Body of pancreas (tissue), 4 donors: Measurements from ENCODE around the gene HSD3B7.
A peak's percentile ranks its signal among the peaks of the same experiment; 100 is the strongest.

Source experiments
- CTCF ChIP-seq, 7 experiments: fragments of 450-650 bp in 4 of 7; fragments of 200-600 bp in 3 of 7; sonication (generic) in 3 of 7; IDR thresholded peaks; one replicate each; pipeline ENCODE4 v1.5.1; 2016 to 2019; ENCODE audit warnings: antibody characterized with exemption in 7 of 7
- POLR2A ChIP-seq, 3 donors: fragments of 450-650 bp; IDR thresholded peaks; one replicate each; pipeline ENCODE4 v1.6.1; 2016; ENCODE audit warnings: antibody characterized with exemption in 3 of 3, mild to moderate bottlenecking in 2 of 3

GRCh38 chr16:30985401-30986128, 558 bp downstream of the HSD3B7 start:
- TF ChIP-seq POLR2A (IDR thresholded peaks at IDR 0.05) (peak in 2 of 3 donors; percentile 40 to 47), CTCF (IDR thresholded peaks at IDR 0.05) (peak in 4 of 7 experiments; percentile 49 to 79 (median 64))
